AG09309 (cell line): ENCODE data around the gene CLCN4.

Experiments used
- DNase-seq: peaks from one replicate; pipeline ENCODE4 v3.0.0-alpha.2; 2010; ENCODE audit warnings: low read depth
- H3K4me3 ChIP-seq: 2 replicates; pipeline ENCODE4 v1.5.1; 2011; ENCODE audit warnings: mild to moderate bottlenecking, low read depth, low read length, moderate library complexity; ENCODE audit not compliant: control insufficient read depth
- CTCF ChIP-seq: IDR thresholded peaks from 2 replicates; pipeline ENCODE4 v1.5.1; 2011; ENCODE audit warnings: mild to moderate bottlenecking, low read depth, low read length, inconsistent platforms; ENCODE audit not compliant: insufficient read depth, control insufficient read depth; ENCODE audit errors: missing control alignments

The CLCN4 gene

GRCh38 chrX:10160211-10160610 lies 3.4 kb downstream of the CLCN4 start:
- TF ChIP-seq CTCF = no peak
- H3K4me3 ChIP-seq = no peak overlapping the region
- no peak for DNase-seq

- H3K4me3 ChIP-seq = no peak overlapping the region
- TF ChIP-seq CTCF = no peak
- no peak for DNase-seq
These were observed 6.3 kb downstream of the CLCN4 start for GRCh38 chrX:10163031-10163430.

GRCh38 chrX:10164879-10165278 lies 8.1 kb downstream of the CLCN4 start:
- H3K4me3 ChIP-seq = no peak overlapping the region
- no peak for DNase-seq
- TF ChIP-seq CTCF = no peak

GRCh38 chrX:10165580-10166247 lies 8.9 kb downstream of the CLCN4 start:
- no peak overlapping the region for H3K4me3 ChIP-seq
- TF ChIP-seq CTCF = no peak
- DNase-seq = no peak

DNA sequence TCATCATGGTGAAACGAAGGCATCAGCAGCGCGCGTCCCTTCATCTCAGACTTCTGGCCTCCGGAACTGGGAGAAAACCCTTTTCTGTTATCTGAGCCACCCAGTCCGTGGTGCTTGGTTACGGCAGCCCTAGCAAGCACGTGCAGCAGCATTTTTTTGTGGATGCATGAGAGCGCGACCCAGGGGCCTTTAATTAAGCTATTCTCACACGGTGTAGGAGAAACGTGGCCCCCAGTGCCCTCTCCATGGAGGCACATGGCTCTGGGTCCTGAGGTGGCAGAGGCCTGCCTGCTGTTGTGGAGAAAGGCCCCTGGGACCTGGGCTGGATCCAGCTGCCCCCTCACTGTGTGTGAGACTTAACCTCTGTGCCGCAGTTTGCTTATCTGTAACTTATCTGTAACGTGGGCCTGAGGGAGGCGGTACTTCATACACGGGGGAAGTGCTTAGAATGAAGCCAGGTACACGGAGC lies 9.5 kb downstream of the CLCN4 start:
- no peak for TF ChIP-seq CTCF
- H3K4me3 ChIP-seq = no peak overlapping the region
- DNase-seq = no peak

- no peak for TF ChIP-seq CTCF
- H3K4me3 ChIP-seq = no peak overlapping the region
- no peak for DNase-seq
These were observed 10.0 kb downstream of the CLCN4 start for GRCh38 chrX:10166731-10167151.
